DND-41 (cell line): ENCODE data around the gene FOXD2.

Source experiments
- EZH2 ChIP-seq: IDR thresholded peaks from 3 replicates; pipeline ENCODE4 v1.6.1; 2012; ENCODE audit warnings: borderline replicate concordance, low read depth, mild to moderate bottlenecking, moderate library complexity, low read length, inconsistent platforms; ENCODE audit not compliant: severe bottlenecking
- TF ChIP-seq, protein P1 (sequence below): IDR thresholded peaks from 2 replicates; pipeline ENCODE4 v1.5.1; 2012; ENCODE audit warnings: borderline replicate concordance, low read length, moderate library complexity, mild to moderate bottlenecking; ENCODE audit not compliant: poor library complexity, severe bottlenecking; ENCODE audit errors: extremely low read depth

- no peak for TF ChIP-seq EZH2
- TF ChIP-seq, protein P1, sequence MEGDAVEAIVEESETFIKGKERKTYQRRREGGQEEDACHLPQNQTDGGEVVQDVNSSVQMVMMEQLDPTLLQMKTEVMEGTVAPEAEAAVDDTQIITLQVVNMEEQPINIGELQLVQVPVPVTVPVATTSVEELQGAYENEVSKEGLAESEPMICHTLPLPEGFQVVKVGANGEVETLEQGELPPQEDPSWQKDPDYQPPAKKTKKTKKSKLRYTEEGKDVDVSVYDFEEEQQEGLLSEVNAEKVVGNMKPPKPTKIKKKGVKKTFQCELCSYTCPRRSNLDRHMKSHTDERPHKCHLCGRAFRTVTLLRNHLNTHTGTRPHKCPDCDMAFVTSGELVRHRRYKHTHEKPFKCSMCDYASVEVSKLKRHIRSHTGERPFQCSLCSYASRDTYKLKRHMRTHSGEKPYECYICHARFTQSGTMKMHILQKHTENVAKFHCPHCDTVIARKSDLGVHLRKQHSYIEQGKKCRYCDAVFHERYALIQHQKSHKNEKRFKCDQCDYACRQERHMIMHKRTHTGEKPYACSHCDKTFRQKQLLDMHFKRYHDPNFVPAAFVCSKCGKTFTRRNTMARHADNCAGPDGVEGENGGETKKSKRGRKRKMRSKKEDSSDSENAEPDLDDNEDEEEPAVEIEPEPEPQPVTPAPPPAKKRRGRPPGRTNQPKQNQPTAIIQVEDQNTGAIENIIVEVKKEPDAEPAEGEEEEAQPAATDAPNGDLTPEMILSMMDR, result no peak
Observed at GRCh38 chr1:47460040-47460439, 22.2 kb downstream of the FOXD2 start.
